ENCODE measurements around the gene SIPA1L3. TPM values are rescaled to one million over a fixed set of nuclear protein-coding genes. Genes with fewer than 3 reads are reported as not detected.

The SIPA1L3 gene
- total RNA-seq, 2 experiments from 2014 or later: 8.9 to 9.8 TPM

DNA sequence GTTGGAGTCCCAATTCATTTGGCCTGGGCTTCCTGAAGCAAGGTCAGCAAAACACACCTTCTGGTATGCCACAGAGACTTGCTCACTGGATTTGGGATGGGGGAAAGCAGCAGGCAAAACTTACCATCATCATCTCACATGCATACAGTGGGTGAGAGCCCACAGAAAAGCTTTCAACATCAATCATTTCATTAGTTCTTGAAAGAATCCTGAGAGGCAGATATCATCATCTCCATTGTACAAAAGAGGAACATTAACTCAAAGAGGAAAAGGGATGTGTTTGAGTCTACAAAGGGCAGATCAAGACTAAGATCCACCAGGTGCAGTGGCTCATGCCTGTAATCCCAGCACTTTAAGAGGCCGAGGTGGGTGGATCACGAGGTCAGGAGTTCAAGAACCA is 7.0 kb upstream of the SIPA1L3 start:
- POLR2A ChIA-PET: no interaction called here
- intact Hi-C loops (cut with micrococcal nuclease): loop anchor here (10.0 kb wide), 3 partner anchors 145 to 435 kb away; partner anchors contain the start of genes CATSPERG and DPF1
- no peak overlapping the region for H3K27ac Mint-ChIP-seq
- no peak overlapping the region for H3K4me3 Mint-ChIP-seq
- H3K4me1 Mint-ChIP-seq (ENCODE audit: low read depth): no peaks in the 10 kb centered on the region
- no peak for ATAC-seq
- DNase-seq: no peak
- CTCF ChIA-PET: interaction anchor here (0.8 to 1.7 kb wide), 3 partner anchors 11 to 335 kb away, joined by 3 to 4 read pairs (median 4); no protein-coding TSS in a partner anchor
- H3K27me3 Mint-ChIP-seq: no peaks in the 10 kb centered on the region
- TF ChIP-seq, protein P1, sequence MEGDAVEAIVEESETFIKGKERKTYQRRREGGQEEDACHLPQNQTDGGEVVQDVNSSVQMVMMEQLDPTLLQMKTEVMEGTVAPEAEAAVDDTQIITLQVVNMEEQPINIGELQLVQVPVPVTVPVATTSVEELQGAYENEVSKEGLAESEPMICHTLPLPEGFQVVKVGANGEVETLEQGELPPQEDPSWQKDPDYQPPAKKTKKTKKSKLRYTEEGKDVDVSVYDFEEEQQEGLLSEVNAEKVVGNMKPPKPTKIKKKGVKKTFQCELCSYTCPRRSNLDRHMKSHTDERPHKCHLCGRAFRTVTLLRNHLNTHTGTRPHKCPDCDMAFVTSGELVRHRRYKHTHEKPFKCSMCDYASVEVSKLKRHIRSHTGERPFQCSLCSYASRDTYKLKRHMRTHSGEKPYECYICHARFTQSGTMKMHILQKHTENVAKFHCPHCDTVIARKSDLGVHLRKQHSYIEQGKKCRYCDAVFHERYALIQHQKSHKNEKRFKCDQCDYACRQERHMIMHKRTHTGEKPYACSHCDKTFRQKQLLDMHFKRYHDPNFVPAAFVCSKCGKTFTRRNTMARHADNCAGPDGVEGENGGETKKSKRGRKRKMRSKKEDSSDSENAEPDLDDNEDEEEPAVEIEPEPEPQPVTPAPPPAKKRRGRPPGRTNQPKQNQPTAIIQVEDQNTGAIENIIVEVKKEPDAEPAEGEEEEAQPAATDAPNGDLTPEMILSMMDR (IDR thresholded peaks at IDR 0.05): no peak
- no peaks in the 10 kb centered on the region for H3K9me3 Mint-ChIP-seq
- H3K36me3 Mint-ChIP-seq (ENCODE audit: low read depth): no peaks in the 10 kb centered on the region

DNA sequence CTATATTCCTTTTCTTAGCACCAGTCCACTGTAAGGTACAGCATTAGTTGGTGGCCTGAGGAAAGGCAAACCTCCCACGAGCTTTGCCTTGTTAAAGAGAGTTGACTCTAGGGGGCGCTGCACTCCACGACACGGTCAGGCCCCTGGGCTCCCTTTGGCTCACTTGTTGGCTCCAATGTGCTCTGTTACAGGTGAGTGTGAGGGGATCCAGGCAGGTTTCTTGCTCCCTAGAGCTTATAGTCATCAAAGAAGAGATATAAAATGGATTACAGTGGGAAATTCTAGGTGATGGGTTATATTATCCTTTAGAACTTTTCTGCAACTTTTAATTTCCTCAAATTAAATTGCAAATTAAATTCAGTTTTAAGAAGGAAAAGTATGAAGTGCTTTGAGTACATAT is 4.3 kb upstream of the SIPA1L3 start:
- Mint-ChIP-seq H3K4me1 (ENCODE audit: low read depth) (peaks cover 6% of the 10 kb centered on the region), H3K36me3 (ENCODE audit: low read depth) (no peaks in the 10 kb centered on the region), H3K27ac (no peak overlapping the region), H3K27me3 (no peaks in the 10 kb centered on the region), H3K9me3 (no peaks in the 10 kb centered on the region), H3K4me3 (no peak overlapping the region)
- ChIA-PET POLR2A (no interaction called here), CTCF (interaction anchor here (0.6 to 2.0 kb wide), 58 partner anchors 8 to 472 kb away, joined by 3 to 17 read pairs (median 4); partner anchors contain the start of genes PPP1R14A and PSMD8)
- TF ChIP-seq, protein P1 (IDR thresholded peaks at IDR 0.05): peak; percentile 91
- intact Hi-C loops (cut with micrococcal nuclease): loop anchor here (10.0 kb wide), 3 partner anchors 142 to 432 kb away; partner anchors contain the start of genes CATSPERG and DPF1
- peak; percentile 32 for ATAC-seq
- peak; percentile 91 for DNase-seq

DNA sequence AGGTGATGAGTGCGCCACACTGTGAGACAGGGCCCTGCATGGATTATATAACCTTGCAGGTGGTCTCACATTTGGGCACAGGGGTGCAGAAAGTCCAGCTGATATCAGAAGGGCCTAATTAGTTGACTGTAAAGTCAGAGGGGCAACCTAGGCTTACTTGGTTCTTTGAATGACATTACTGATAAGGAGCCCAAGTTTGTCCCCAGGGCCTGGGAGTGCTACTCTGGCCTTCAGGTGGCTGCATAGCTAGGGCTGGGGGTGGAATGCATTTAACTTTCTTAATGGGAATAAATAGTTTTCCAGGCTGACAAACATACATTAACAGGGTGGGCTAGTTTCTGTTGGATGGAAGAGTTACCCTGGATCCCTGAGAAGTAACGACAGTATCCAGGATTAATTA is 3.9 kb upstream of the SIPA1L3 start:
- DNase-seq (no peak), ATAC-seq (no peak)
- ChIA-PET POLR2A (no interaction called here), CTCF (interaction anchor here (0.8 to 2.0 kb wide), 36 partner anchors 8 to 471 kb away, joined by 3 to 17 read pairs (median 5); partner anchors contain the start of genes PPP1R14A and PSMD8)
- H3K4me3 Mint-ChIP-seq: no peak overlapping the region
- H3K36me3 Mint-ChIP-seq (ENCODE audit: low read depth): no peaks in the 10 kb centered on the region
- TF ChIP-seq, protein P1 (IDR thresholded peaks at IDR 0.05): no peak
- no peak overlapping the region for H3K27ac Mint-ChIP-seq
- no peaks in the 10 kb centered on the region for H3K9me3 Mint-ChIP-seq
- H3K27me3 Mint-ChIP-seq: no peaks in the 10 kb centered on the region
- H3K4me1 Mint-ChIP-seq (ENCODE audit: low read depth): peaks cover 8% of the 10 kb centered on the region
- intact Hi-C loops (cut with micrococcal nuclease): loop anchor here (10.0 kb wide), 3 partner anchors 142 to 432 kb away; partner anchors contain the start of genes CATSPERG and DPF1

DNA sequence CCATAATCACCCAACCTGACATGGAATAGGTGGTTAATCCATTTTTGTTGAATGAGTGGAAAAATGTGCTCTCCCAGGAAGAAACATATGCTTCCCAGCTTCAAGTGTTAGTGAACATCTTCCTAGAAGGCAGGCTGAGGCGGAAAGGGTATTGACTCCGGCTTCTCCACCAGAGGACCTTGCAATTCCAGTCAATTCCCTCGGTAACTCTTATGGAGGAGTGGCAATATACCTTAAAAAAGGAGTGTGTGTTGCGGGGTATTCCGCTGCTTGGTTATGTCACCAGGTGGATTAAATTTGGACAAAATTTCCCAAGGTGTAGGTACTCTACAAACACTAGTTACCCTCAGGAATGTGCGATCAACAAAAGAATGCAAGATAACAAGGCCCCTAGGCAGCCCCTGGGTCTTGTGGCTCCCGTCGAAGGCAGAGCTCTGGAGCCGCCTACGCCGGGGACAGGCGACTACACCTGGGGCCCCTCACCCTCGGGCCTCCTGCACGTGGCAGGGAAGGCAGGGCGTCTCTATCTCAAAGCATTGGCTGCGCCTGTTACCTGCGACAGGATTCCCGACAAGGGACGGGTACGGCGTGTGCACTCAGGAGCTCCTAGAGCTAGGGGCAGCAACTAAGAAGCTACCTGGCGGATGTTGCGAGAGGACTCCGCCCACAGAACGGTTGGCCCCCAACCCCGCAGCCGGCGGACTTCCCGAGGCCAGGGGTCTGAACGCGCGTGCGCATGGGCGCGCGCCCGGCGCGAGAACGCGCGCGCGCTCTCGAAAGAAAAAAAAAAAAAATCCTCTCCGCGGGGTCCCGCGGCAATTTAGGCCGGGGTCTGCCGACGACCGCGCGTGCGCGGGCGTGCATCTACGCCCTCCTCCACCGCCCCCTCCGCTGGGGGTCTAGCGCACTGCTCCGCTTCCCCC is 801 bp upstream of the SIPA1L3 start, which contains the start of gene WDR87:
Gene WDR87, minus strand, starts transcription at position 649 of the 923 bp plus-strand sequence. CDS start 8,355 bp downstream, outside the sequence.
- no peaks in the 10 kb centered on the region for H3K9me3 Mint-ChIP-seq
- TF ChIP-seq, protein P1 (IDR thresholded peaks at IDR 0.05): no peak
- H3K36me3 Mint-ChIP-seq (ENCODE audit: low read depth): no peaks in the 10 kb centered on the region
- H3K27me3 Mint-ChIP-seq: no peaks in the 10 kb centered on the region
- DNase-seq: peak; percentile 61
- H3K4me3 Mint-ChIP-seq: peak within 1 kb of the TSS; percentile 70
- peak within 1 kb of the TSS; percentile 85 for H3K27ac Mint-ChIP-seq
- ATAC-seq: peak; percentile 16
- intact Hi-C loops (cut with micrococcal nuclease): loop anchor here (10.0 kb wide), 3 partner anchors 139 to 429 kb away; partner anchors contain the start of genes CATSPERG and DPF1
- H3K4me1 Mint-ChIP-seq (ENCODE audit: low read depth): peaks cover 20% of the 10 kb centered on the region
- CTCF ChIA-PET: interaction anchor here (0.7 to 3.4 kb wide), 10 partner anchors 9 to 430 kb away, joined by 3 to 13 read pairs (median 4); partner anchors contain the start of gene CATSPERG
- POLR2A ChIA-PET: interaction anchor here (1.1 to 1.7 kb wide), 2 partner anchors 28 to 99 kb away, joined by 3 to 4 read pairs; no protein-coding TSS in a partner anchor

All from activated CD8-positive, alpha-beta T cell treated with anti-CD3 and anti-CD28 coated beads for 36 hours (primary cell).